GM23338 (cell line): ENCODE data around the gene PCTP. TPM values are rescaled to one million over a fixed set of nuclear protein-coding genes. Genes with fewer than 3 reads are reported as not detected.
A peak's percentile ranks its signal among the peaks of the same experiment; 100 is the strongest.

Experiments used
- ATAC-seq: fragments of 200-7000 bp; cut with Tn5 transposase; 3 replicates; pipeline ENCODE4 v1.9.1; 2020
- DNase-seq: peaks from one replicate; pipeline ENCODE4 v3.0.0-alpha.2; 2015; ENCODE audit warnings: low spot score
- H2AFZ ChIP-seq: fragments of 200-600 bp; sonication (generic); 2 replicates; pipeline ENCODE4 v1.8.0; 2016; ENCODE audit warnings: antibody characterized with exemption, mild to moderate bottlenecking, moderate library complexity
- H3F3A ChIP-seq: fragments of 200-600 bp; sonication (generic); replicated peaks from 2 replicates; pipeline ENCODE4 v1.8.0; 2017; ENCODE audit warnings: antibody characterized with exemption, mixed run types, low read depth
- H3K27ac ChIP-seq: fragments of 200-600 bp; sonication (generic); 2 replicates; pipeline ENCODE4 v1.6.1; 2016; ENCODE audit warnings: low read depth
- H3K27me3 ChIP-seq: fragments of 200-600 bp; sonication (generic); 2 replicates; pipeline ENCODE4 v1.8.0; 2016; ENCODE audit warnings: mild to moderate bottlenecking, mixed run types, moderate library complexity; ENCODE audit not compliant: insufficient read depth
- H3K36me3 ChIP-seq: fragments of 200-600 bp; sonication (generic); 2 replicates; pipeline ENCODE4 v1.8.0; 2016; ENCODE audit warnings: mild to moderate bottlenecking; ENCODE audit not compliant: insufficient read depth
- H3K4me1 ChIP-seq: fragments of 200-600 bp; sonication (generic); 2 replicates; pipeline ENCODE4 v1.8.0; 2016; ENCODE audit warnings: mild to moderate bottlenecking, moderate library complexity; ENCODE audit not compliant: insufficient read depth
- H3K4me2 ChIP-seq: fragments of 200-600 bp; sonication (generic); 2 replicates; pipeline ENCODE4 v1.7.1; 2017; ENCODE audit warnings: mixed run types
- H3K4me3 ChIP-seq: fragments of 200-600 bp; sonication (generic); 2 replicates; pipeline ENCODE4 v1.6.1; 2016; ENCODE audit warnings: mixed run types
- H3K79me2 ChIP-seq: fragments of 200-600 bp; sonication (generic); replicated peaks from 2 replicates; pipeline ENCODE4 v1.8.0; 2017; ENCODE audit warnings: mild to moderate bottlenecking; ENCODE audit not compliant: insufficient read depth
- H3K9me2 ChIP-seq: fragments of 200-600 bp; sonication (generic); 2 replicates; pipeline ENCODE4 v1.8.0; 2017; ENCODE audit not compliant: insufficient read depth
- H4K20me1 ChIP-seq: fragments of 200-600 bp; sonication (generic); replicated peaks from 2 replicates; pipeline ENCODE4 v1.8.0; 2017; ENCODE audit warnings: mild to moderate bottlenecking; ENCODE audit not compliant: insufficient read depth
- H3K27ac Mint-ChIP-seq: 2 replicates; pipeline ENCODE4 v1.8.0; 2020; ENCODE audit warnings: inconsistent platforms, mild to moderate bottlenecking, moderate library complexity, mixed read lengths
- H3K27me3 Mint-ChIP-seq: 3 replicates; pipeline ENCODE4 v1.8.0; 2022; ENCODE audit warnings: low read depth, mild to moderate bottlenecking, moderate library complexity, mixed read lengths, inconsistent platforms; ENCODE audit not compliant: insufficient read depth, poor library complexity
- H3K36me3 Mint-ChIP-seq: 3 replicates; pipeline ENCODE4 v1.8.0; 2021; ENCODE audit warnings: low read depth, mild to moderate bottlenecking, inconsistent platforms, moderate library complexity, mixed read lengths
- H3K4me1 Mint-ChIP-seq: 3 replicates; pipeline ENCODE4 v1.8.0; 2020; ENCODE audit warnings: mild to moderate bottlenecking, inconsistent platforms, mixed read lengths
- H3K4me3 Mint-ChIP-seq: 3 replicates; pipeline ENCODE4 v1.8.0; 2021; ENCODE audit warnings: moderate library complexity, mild to moderate bottlenecking, inconsistent platforms, mixed read lengths
- H3K9me3 Mint-ChIP-seq: 3 replicates; pipeline ENCODE4 v1.8.0; 2020; ENCODE audit warnings: moderate library complexity, mild to moderate bottlenecking, inconsistent platforms, mixed read lengths
- CREB1 ChIP-seq: fragments of 250-450 bp; sonication (Bioruptor Pico); IDR thresholded peaks from 2 replicates; pipeline ENCODE4 v1.5.0; 2020; ENCODE audit warnings: low read depth, mild to moderate bottlenecking, moderate library complexity
- CTCF ChIP-seq, 2 experiments: fragments of 200-600 bp in 1 of 2; sonication (generic) in 1 of 2; conservative IDR thresholded peaks; 2 replicates each; pipeline versions ENCODE4 v1.5.1 to v1.6.1; 2016 to 2017; ENCODE audit warnings: antibody characterized with exemption in 2 of 2, low read depth in 2 of 2, mild to moderate bottlenecking in 2 of 2, moderate library complexity in 1 of 2
- ETS1 ChIP-seq: IDR thresholded peaks from 2 replicates; pipeline ENCODE4 v1.6.1; 2016; ENCODE audit warnings: antibody characterized with exemption
- EZH2 ChIP-seq: fragments of 200-600 bp; sonication (generic); IDR thresholded peaks from one replicate; pipeline ENCODE4 v1.8.0; 2017; ENCODE audit warnings: antibody characterized with exemption, mild to moderate bottlenecking, low read depth; ENCODE audit not compliant: unreplicated experiment
- JUNB ChIP-seq: IDR thresholded peaks from one replicate; pipeline ENCODE4 v1.6.1; 2016; ENCODE audit warnings: antibody characterized with exemption; ENCODE audit not compliant: unreplicated experiment
- NANOG ChIP-seq: IDR thresholded peaks from 2 replicates; pipeline ENCODE4 v1.6.1; 2016; ENCODE audit warnings: antibody characterized with exemption, borderline replicate concordance
- STAT1 ChIP-seq: IDR thresholded peaks from one replicate; pipeline ENCODE4 v1.6.1; 2016; ENCODE audit warnings: antibody characterized with exemption; ENCODE audit not compliant: unreplicated experiment
- ZNF331 ChIP-seq: fragments of 250-450 bp; sonication (Bioruptor Pico); IDR thresholded peaks from 2 replicates; pipeline ENCODE4 v1.5.0; 2020; ENCODE audit warnings: low read depth, mild to moderate bottlenecking, moderate library complexity
- ZNF462 ChIP-seq: fragments of 250-450 bp; sonication (Bioruptor Pico); IDR thresholded peaks from 2 replicates; pipeline ENCODE4 v1.5.0; 2020; ENCODE audit warnings: mild to moderate bottlenecking, moderate library complexity
- polyA plus RNA-seq: library from polyadenylated mRNA; unstranded; fragments of >200 nt; fragmentation: Nextera tagmentation; extraction: Ambion mirVana; gene quantifications from 2 replicates; pipeline ENCODE4 v1.2.1, GENCODE V29; 2016
- total RNA-seq: library from RNA; depleted of rRNA; stranded (reverse); fragments of >200 nt; shearing (Covaris generic); gene quantifications from 2 replicates; pipeline ENCODE4 v1.2.3, GENCODE V29; 2014

PCTP gene
- total and polyA plus RNA-seq, 2 experiments from 2014 or later: 6.4 to 12.3 TPM

GRCh38 chr17:55793272-55793671, 42.4 kb downstream of the PCTP start (continued):
- TF ChIP-seq EZH2 (no peak), CREB1 (CRISPR knock-in tag) (no peak)

GRCh38 chr17:55794725-55795482, 44.1 kb downstream of the PCTP start:
- Histone ChIP-seq H3K4me2 (no peak overlapping the region), H3K9me2 (0 out of 2 replicates have a peak, but pooled peaks cover 4% of the 10 kb centered on the region), H3K27me3 (no peaks in the 10 kb centered on the region), H3K36me3 (no peaks in the 10 kb centered on the region), H3K79me2 (no peaks in the 10 kb centered on the region), H4K20me1 (no peaks in the 10 kb centered on the region), H3K4me1 (peaks cover 10% of the 10 kb centered on the region; the same call in 1 of the 2 replicates), H3K4me3 (no peak overlapping the region), H3K27ac (no peak overlapping the region), H3F3A (no peaks in the 10 kb centered on the region), H2AFZ (peak overlapping the region; percentile 38; the same call in 1 of the 2 replicates)
- H3K27ac Mint-ChIP-seq: no peak overlapping the region
- no peaks in the 10 kb centered on the region for H3K4me1 Mint-ChIP-seq
- no peak for TF ChIP-seq ZNF331
- TF ChIP-seq CREB1 (CRISPR knock-in tag): no peak
- TF ChIP-seq ETS1: no peak
- DNase-seq: no peak
- H3K36me3 Mint-ChIP-seq: no peaks in the 10 kb centered on the region
- no peak for ATAC-seq
- H3K27me3 Mint-ChIP-seq: no peaks in the 10 kb centered on the region
- no peak overlapping the region for H3K4me3 Mint-ChIP-seq
- H3K9me3 Mint-ChIP-seq: peaks cover 2% of the 10 kb centered on the region; the same call in 2 of the 3 replicates

GRCh38 chr17:55806745-55807495, 56.1 kb downstream of the PCTP start:
- H2AFZ ChIP-seq: no peak overlapping the region
- Mint-ChIP-seq H3K27me3 (no peaks in the 10 kb centered on the region), H3K27ac (no peak overlapping the region), H3K36me3 (no peaks in the 10 kb centered on the region), H3K4me1 (no peaks in the 10 kb centered on the region), H3K9me3 (peaks cover 5% of the 10 kb centered on the region; the same call in 2 of the 3 replicates), H3K4me3 (no peak overlapping the region)
- H3F3A ChIP-seq: no peaks in the 10 kb centered on the region
- H3K4me2 ChIP-seq: no peak overlapping the region
- ATAC-seq: no peak
- no peak for DNase-seq
- H3K4me1 ChIP-seq: no peaks in the 10 kb centered on the region
- no peak overlapping the region for H3K4me3 ChIP-seq
- H4K20me1 ChIP-seq: no peaks in the 10 kb centered on the region
- H3K27me3 ChIP-seq: no peaks in the 10 kb centered on the region
- no peaks in the 10 kb centered on the region for H3K36me3 ChIP-seq
- no peak overlapping the region for H3K27ac ChIP-seq
- H3K79me2 ChIP-seq: no peaks in the 10 kb centered on the region
- peaks cover 8% of the 10 kb centered on the region; the same call in 1 of the 2 replicates for H3K9me2 ChIP-seq
- TF ChIP-seq NANOG: no peak
- no peak for TF ChIP-seq JUNB
- TF ChIP-seq CREB1 (CRISPR knock-in tag): no peak
- no peak for TF ChIP-seq ZNF462 (CRISPR knock-in tag)
- no peak for TF ChIP-seq CTCF (conservative IDR thresholded peaks at IDR 0.05; ENCODE audit: low read depth in 2 of 2)
- TF ChIP-seq STAT1: no peak
